SU-DHL-6 (cell line): ENCODE measurements around the gene UBL3.

Experiments
- H2AFZ ChIP-seq: fragments of 200-600 bp; sonication (generic); 2 replicates; pipeline ENCODE4 v1.6.1; 2014; ENCODE audit warnings: low read depth, mild to moderate bottlenecking, moderate library complexity, mixed read lengths, antibody characterized with exemption, low read length; ENCODE audit not compliant: severe bottlenecking
- H3F3A ChIP-seq: fragments of 200-600 bp; shearing (Covaris generic); 2 replicates; pipeline ENCODE4 v1.6.0; 2016; ENCODE audit warnings: antibody characterized with exemption, mild to moderate bottlenecking; ENCODE audit not compliant: insufficient read depth
- H3K27ac ChIP-seq: fragments of 200-600 bp; sonication (generic); 2 replicates; pipeline ENCODE4 v1.5.1; 2016; ENCODE audit warnings: low read depth, mild to moderate bottlenecking, low read length, moderate library complexity, mixed read lengths
- H3K27me3 ChIP-seq: fragments of 200-600 bp; sonication (generic), shearing (Covaris generic); 2 replicates; pipeline ENCODE4 v1.6.0; 2014; ENCODE audit warnings: mild to moderate bottlenecking, low read length
- H3K36me3 ChIP-seq: fragments of 200-600 bp; sonication (generic); 2 replicates; pipeline ENCODE4 v1.6.1; 2014; ENCODE audit warnings: mild to moderate bottlenecking, low read length, mixed read lengths
- H3K4me2 ChIP-seq: fragments of 300-600, 200-600 bp; shearing (Covaris generic), sonication (generic); 2 replicates; pipeline ENCODE4 v1.6.0; 2014; ENCODE audit warnings: low read length, low read depth, mild to moderate bottlenecking; ENCODE audit not compliant: poor library complexity, severe bottlenecking
- H3K4me3 ChIP-seq: fragments of 200-600 bp; sonication (generic); 2 replicates; pipeline ENCODE4 v1.5.1; 2014; ENCODE audit warnings: antibody characterized with exemption, low read length, mild to moderate bottlenecking, mixed read lengths; ENCODE audit not compliant: insufficient read depth, poor library complexity, severe bottlenecking
- H3K79me2 ChIP-seq: fragments of 200-600 bp; sonication (generic); 2 replicates; pipeline ENCODE4 v1.6.1; 2014; ENCODE audit warnings: mild to moderate bottlenecking, low read length, moderate library complexity; ENCODE audit not compliant: insufficient read depth
- H3K9ac ChIP-seq: fragments of 200-600 bp; sonication (generic); 2 replicates; pipeline ENCODE4 v1.7.0; 2014; ENCODE audit warnings: mild to moderate bottlenecking, low read length
- H3K9me2 ChIP-seq: fragments of 200-600 bp; sonication (generic); replicated peaks from 2 replicates; pipeline ENCODE4 v1.6.1; 2014; ENCODE audit warnings: low read length; ENCODE audit not compliant: insufficient read depth
- H3K9me3 ChIP-seq: fragments of 200-600 bp; sonication (generic); 2 replicates; pipeline ENCODE4 v1.6.1; 2014; ENCODE audit warnings: low read length, mixed read lengths; ENCODE audit not compliant: insufficient read depth
- H4K20me1 ChIP-seq: fragments of 200-600 bp; sonication (generic); 2 replicates; pipeline ENCODE4 v1.6.1; 2014; ENCODE audit warnings: low read depth, mild to moderate bottlenecking, antibody characterized with exemption, low read length, moderate library complexity, mixed read lengths
- EZH2phosphoT487 ChIP-seq: fragments of 200-600 bp; sonication (generic), shearing (Covaris generic); conservative IDR thresholded peaks from 2 replicates; pipeline ENCODE4 v1.6.1; 2018; ENCODE audit warnings: mild to moderate bottlenecking, antibody characterized with exemption, low read length, moderate library complexity, mixed read lengths
- TF ChIP-seq, protein P1 (sequence below): fragments of 200-600 bp; sonication (generic); IDR thresholded peaks from one replicate; pipeline ENCODE4 v1.5.1; 2017; ENCODE audit warnings: antibody characterized with exemption, mild to moderate bottlenecking, low read length, moderate library complexity; ENCODE audit not compliant: insufficient read depth, poor library complexity, severe bottlenecking

UBL3 gene

DNA sequence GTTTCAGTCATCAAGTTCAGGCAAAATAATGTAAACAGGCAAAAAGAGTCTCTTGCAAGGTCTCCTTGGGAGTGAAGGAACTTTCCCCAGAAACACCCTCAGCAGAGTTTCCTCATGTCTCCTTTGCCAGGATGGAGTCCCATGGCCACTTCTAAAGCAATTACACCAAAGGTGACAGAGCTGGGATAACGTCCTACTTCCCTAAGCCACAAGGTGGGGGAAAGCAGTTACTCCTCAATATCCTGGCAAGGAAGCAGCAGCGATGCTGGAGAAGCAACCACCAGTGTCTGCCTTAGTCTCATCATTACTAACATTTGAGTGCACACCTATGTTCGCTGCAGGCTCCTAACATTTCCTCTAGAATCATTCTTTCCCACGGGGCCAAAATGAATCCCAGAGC is 88.6 kb downstream of the UBL3 start:
- Histone ChIP-seq H3K9ac (no peak overlapping the region), H4K20me1 (no peaks in the 10 kb centered on the region), H3K4me2 (no peak overlapping the region), H3F3A (no peaks in the 10 kb centered on the region), H3K36me3 (no peaks in the 10 kb centered on the region), H3K27ac (no peak overlapping the region), H3K9me2 (no peaks in the 10 kb centered on the region), H3K9me3 (no peaks in the 10 kb centered on the region), H3K79me2 (no peaks in the 10 kb centered on the region), H2AFZ (no peak overlapping the region), H3K4me3 (no peak overlapping the region), H3K27me3 (no peaks in the 10 kb centered on the region)
- TF ChIP-seq EZH2phosphoT487: no peak
- TF ChIP-seq, protein P1, sequence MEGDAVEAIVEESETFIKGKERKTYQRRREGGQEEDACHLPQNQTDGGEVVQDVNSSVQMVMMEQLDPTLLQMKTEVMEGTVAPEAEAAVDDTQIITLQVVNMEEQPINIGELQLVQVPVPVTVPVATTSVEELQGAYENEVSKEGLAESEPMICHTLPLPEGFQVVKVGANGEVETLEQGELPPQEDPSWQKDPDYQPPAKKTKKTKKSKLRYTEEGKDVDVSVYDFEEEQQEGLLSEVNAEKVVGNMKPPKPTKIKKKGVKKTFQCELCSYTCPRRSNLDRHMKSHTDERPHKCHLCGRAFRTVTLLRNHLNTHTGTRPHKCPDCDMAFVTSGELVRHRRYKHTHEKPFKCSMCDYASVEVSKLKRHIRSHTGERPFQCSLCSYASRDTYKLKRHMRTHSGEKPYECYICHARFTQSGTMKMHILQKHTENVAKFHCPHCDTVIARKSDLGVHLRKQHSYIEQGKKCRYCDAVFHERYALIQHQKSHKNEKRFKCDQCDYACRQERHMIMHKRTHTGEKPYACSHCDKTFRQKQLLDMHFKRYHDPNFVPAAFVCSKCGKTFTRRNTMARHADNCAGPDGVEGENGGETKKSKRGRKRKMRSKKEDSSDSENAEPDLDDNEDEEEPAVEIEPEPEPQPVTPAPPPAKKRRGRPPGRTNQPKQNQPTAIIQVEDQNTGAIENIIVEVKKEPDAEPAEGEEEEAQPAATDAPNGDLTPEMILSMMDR: no peak

DNA sequence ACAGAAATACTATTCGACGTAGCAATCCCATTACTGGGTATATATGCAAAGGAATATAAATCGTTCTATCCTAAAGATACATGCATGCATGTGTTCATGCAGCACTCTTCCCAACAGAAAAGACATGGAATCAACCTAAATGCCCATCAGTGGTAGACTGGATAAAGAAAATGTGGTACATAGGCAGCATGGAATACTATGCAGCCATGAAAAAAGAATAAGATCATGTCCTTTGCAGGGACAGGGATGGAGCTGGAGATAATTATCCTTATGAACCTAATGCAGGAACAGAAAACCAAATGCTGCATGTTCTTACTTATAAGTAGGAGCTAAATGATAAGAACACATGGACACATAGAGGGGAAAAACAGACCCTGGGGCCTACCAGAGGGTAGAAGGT is 89.3 kb downstream of the UBL3 start:
- Histone ChIP-seq H4K20me1 (no peaks in the 10 kb centered on the region), H3K9ac (no peak overlapping the region), H3K9me3 (no peaks in the 10 kb centered on the region), H3K79me2 (no peaks in the 10 kb centered on the region), H3K27me3 (no peaks in the 10 kb centered on the region), H3K27ac (no peak overlapping the region), H3F3A (no peaks in the 10 kb centered on the region), H2AFZ (no peak overlapping the region), H3K4me2 (no peak overlapping the region), H3K36me3 (no peaks in the 10 kb centered on the region), H3K4me3 (no peak overlapping the region), H3K9me2 (no peaks in the 10 kb centered on the region)
- TF ChIP-seq EZH2phosphoT487: no peak
- TF ChIP-seq, protein P1: no peak

DNA sequence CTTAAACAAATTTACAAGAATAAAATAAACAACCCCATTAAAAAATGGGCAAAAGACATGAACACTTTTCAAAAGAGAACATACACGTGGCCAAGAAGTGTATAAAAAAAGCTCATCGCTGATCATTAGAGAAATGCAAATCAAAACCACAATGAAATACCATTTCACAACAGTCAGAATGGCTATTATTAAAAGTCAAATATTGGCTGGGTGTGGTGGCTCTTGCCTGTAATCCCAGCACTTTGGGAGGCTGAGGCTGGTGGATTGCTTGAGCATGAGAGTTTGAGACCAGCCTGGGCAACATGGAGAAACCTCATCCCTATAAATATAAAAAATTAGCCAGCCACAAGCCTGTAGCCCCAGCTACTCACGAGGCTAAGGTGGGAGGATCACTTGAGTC is 89.9 kb downstream of the UBL3 start:
- Histone ChIP-seq H3K9me3 (no peaks in the 10 kb centered on the region), H3K9ac (no peak overlapping the region), H3K4me3 (no peak overlapping the region), H3K36me3 (no peaks in the 10 kb centered on the region), H3K27ac (no peak overlapping the region), H3F3A (no peaks in the 10 kb centered on the region), H3K79me2 (no peaks in the 10 kb centered on the region), H3K27me3 (no peaks in the 10 kb centered on the region), H4K20me1 (no peaks in the 10 kb centered on the region), H3K9me2 (no peaks in the 10 kb centered on the region), H3K4me2 (no peak overlapping the region), H2AFZ (no peak overlapping the region)
- TF ChIP-seq, protein P1: no peak
- TF ChIP-seq EZH2phosphoT487: no peak
